SU-DHL-6 (cell line): ENCODE results near the gene RYK.

Experiments used
- H2AFZ ChIP-seq: fragments of 200-600 bp; sonication (generic); 2 replicates; pipeline ENCODE4 v1.6.1; 2014; ENCODE audit warnings: low read depth, mild to moderate bottlenecking, moderate library complexity, mixed read lengths, antibody characterized with exemption, low read length; ENCODE audit not compliant: severe bottlenecking
- H3F3A ChIP-seq: fragments of 200-600 bp; shearing (Covaris generic); 2 replicates; pipeline ENCODE4 v1.6.0; 2016; ENCODE audit warnings: antibody characterized with exemption, mild to moderate bottlenecking; ENCODE audit not compliant: insufficient read depth
- H3K27ac ChIP-seq: fragments of 200-600 bp; sonication (generic); 2 replicates; pipeline ENCODE4 v1.5.1; 2016; ENCODE audit warnings: low read depth, mild to moderate bottlenecking, low read length, moderate library complexity, mixed read lengths
- H3K27me3 ChIP-seq: fragments of 200-600 bp; sonication (generic), shearing (Covaris generic); 2 replicates; pipeline ENCODE4 v1.6.0; 2014; ENCODE audit warnings: mild to moderate bottlenecking, low read length
- H3K36me3 ChIP-seq: fragments of 200-600 bp; sonication (generic); 2 replicates; pipeline ENCODE4 v1.6.1; 2014; ENCODE audit warnings: mild to moderate bottlenecking, low read length, mixed read lengths
- H3K4me2 ChIP-seq: fragments of 300-600, 200-600 bp; shearing (Covaris generic), sonication (generic); 2 replicates; pipeline ENCODE4 v1.6.0; 2014; ENCODE audit warnings: low read length, low read depth, mild to moderate bottlenecking; ENCODE audit not compliant: poor library complexity, severe bottlenecking
- H3K4me3 ChIP-seq: fragments of 200-600 bp; sonication (generic); 2 replicates; pipeline ENCODE4 v1.5.1; 2014; ENCODE audit warnings: antibody characterized with exemption, low read length, mild to moderate bottlenecking, mixed read lengths; ENCODE audit not compliant: insufficient read depth, poor library complexity, severe bottlenecking
- H3K79me2 ChIP-seq: fragments of 200-600 bp; sonication (generic); 2 replicates; pipeline ENCODE4 v1.6.1; 2014; ENCODE audit warnings: mild to moderate bottlenecking, low read length, moderate library complexity; ENCODE audit not compliant: insufficient read depth
- H3K9ac ChIP-seq: fragments of 200-600 bp; sonication (generic); 2 replicates; pipeline ENCODE4 v1.7.0; 2014; ENCODE audit warnings: mild to moderate bottlenecking, low read length
- H3K9me2 ChIP-seq: fragments of 200-600 bp; sonication (generic); replicated peaks from 2 replicates; pipeline ENCODE4 v1.6.1; 2014; ENCODE audit warnings: low read length; ENCODE audit not compliant: insufficient read depth
- H3K9me3 ChIP-seq: fragments of 200-600 bp; sonication (generic); 2 replicates; pipeline ENCODE4 v1.6.1; 2014; ENCODE audit warnings: low read length, mixed read lengths; ENCODE audit not compliant: insufficient read depth
- H4K20me1 ChIP-seq: fragments of 200-600 bp; sonication (generic); 2 replicates; pipeline ENCODE4 v1.6.1; 2014; ENCODE audit warnings: low read depth, mild to moderate bottlenecking, antibody characterized with exemption, low read length, moderate library complexity, mixed read lengths
- EZH2phosphoT487 ChIP-seq: fragments of 200-600 bp; sonication (generic), shearing (Covaris generic); conservative IDR thresholded peaks from 2 replicates; pipeline ENCODE4 v1.6.1; 2018; ENCODE audit warnings: mild to moderate bottlenecking, antibody characterized with exemption, low read length, moderate library complexity, mixed read lengths
- TF ChIP-seq, protein P1 (sequence below): fragments of 200-600 bp; sonication (generic); IDR thresholded peaks from one replicate; pipeline ENCODE4 v1.5.1; 2017; ENCODE audit warnings: antibody characterized with exemption, mild to moderate bottlenecking, low read length, moderate library complexity; ENCODE audit not compliant: insufficient read depth, poor library complexity, severe bottlenecking

The RYK gene

GRCh38 chr3:134136604-134137003 lies 114.1 kb downstream of the RYK start:
- Histone ChIP-seq H3K9ac (no peak overlapping the region), H3K27ac (no peak overlapping the region), H2AFZ (no peak overlapping the region), H3K79me2 (no peaks in the 10 kb centered on the region), H3K4me3 (no peak overlapping the region), H4K20me1 (no peaks in the 10 kb centered on the region), H3K36me3 (no peaks in the 10 kb centered on the region), H3K4me2 (no peak overlapping the region), H3K9me3 (no peaks in the 10 kb centered on the region), H3F3A (no peaks in the 10 kb centered on the region), H3K27me3 (no peaks in the 10 kb centered on the region), H3K9me2 (no peaks in the 10 kb centered on the region)
- TF ChIP-seq, protein P1, sequence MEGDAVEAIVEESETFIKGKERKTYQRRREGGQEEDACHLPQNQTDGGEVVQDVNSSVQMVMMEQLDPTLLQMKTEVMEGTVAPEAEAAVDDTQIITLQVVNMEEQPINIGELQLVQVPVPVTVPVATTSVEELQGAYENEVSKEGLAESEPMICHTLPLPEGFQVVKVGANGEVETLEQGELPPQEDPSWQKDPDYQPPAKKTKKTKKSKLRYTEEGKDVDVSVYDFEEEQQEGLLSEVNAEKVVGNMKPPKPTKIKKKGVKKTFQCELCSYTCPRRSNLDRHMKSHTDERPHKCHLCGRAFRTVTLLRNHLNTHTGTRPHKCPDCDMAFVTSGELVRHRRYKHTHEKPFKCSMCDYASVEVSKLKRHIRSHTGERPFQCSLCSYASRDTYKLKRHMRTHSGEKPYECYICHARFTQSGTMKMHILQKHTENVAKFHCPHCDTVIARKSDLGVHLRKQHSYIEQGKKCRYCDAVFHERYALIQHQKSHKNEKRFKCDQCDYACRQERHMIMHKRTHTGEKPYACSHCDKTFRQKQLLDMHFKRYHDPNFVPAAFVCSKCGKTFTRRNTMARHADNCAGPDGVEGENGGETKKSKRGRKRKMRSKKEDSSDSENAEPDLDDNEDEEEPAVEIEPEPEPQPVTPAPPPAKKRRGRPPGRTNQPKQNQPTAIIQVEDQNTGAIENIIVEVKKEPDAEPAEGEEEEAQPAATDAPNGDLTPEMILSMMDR, result no peak
- TF ChIP-seq EZH2phosphoT487, result no peak

- Histone ChIP-seq H3K9me2 (no peaks in the 10 kb centered on the region), H3K9me3 (peaks cover 3% of the 10 kb centered on the region; the same call in 1 of the 2 replicates), H3K27me3 (no peaks in the 10 kb centered on the region), H3F3A (no peaks in the 10 kb centered on the region), H3K36me3 (no peaks in the 10 kb centered on the region), H3K4me2 (no peak overlapping the region), H3K79me2 (no peaks in the 10 kb centered on the region), H2AFZ (no peak overlapping the region), H3K4me3 (no peak overlapping the region), H4K20me1 (no peaks in the 10 kb centered on the region), H3K9ac (no peak overlapping the region), H3K27ac (no peak overlapping the region)
- TF ChIP-seq EZH2phosphoT487, result no peak
- TF ChIP-seq, protein P1, result no peak
Observed at GRCh38 chr3:134134698-134135415, 115.8 kb downstream of the RYK start.

GRCh38 chr3:134134240-134134639 lies 116.4 kb downstream of the RYK start:
- no peak overlapping the region for H3K4me2 ChIP-seq

More at GRCh38 chr3:134134240-134134639, 116.4 kb downstream of the RYK start:
- H3K27me3 ChIP-seq, result no peaks in the 10 kb centered on the region
- TF ChIP-seq, protein P1, result no peak
- no peak for TF ChIP-seq EZH2phosphoT487
- H3K9ac ChIP-seq, result no peak overlapping the region
- H3K9me3 ChIP-seq, result peaks cover 3% of the 10 kb centered on the region; the same call in 1 of the 2 replicates
- no peaks in the 10 kb centered on the region for H3F3A ChIP-seq
- H3K79me2 ChIP-seq, result no peaks in the 10 kb centered on the region
- no peaks in the 10 kb centered on the region for H3K36me3 ChIP-seq
- H3K4me3 ChIP-seq, result no peak overlapping the region
- no peaks in the 10 kb centered on the region for H4K20me1 ChIP-seq
- no peaks in the 10 kb centered on the region for H3K9me2 ChIP-seq
- H3K27ac ChIP-seq, result no peak overlapping the region
- H2AFZ ChIP-seq, result no peak overlapping the region
